Activated CD4-positive, alpha-beta memory T cell treated with anti-CD3 and anti-CD28 coated beads, Interleukin-2, amount 10 ng/mL, durations not matched to agents 7 days and 5 days (primary cell): ENCODE measurements around the gene NBR1. TPM values are rescaled to one million over a fixed set of nuclear protein-coding genes. Genes with fewer than 3 reads are reported as not detected.

Source experiments
- total RNA-seq, 2 experiments: library from RNA; stranded (reverse); gene quantifications; one replicate each; pipeline ENCODE4 v1.2.3, GENCODE V29; 2021

Gene NBR1
- total RNA-seq, 2 experiments from 2014 or later = 68.1 to 69.8 TPM

Other genes starting within 250 kb of the NBR1 start
- gene AARSD1, start 206.8 kb upstream of the NBR1 start, total RNA-seq = 10 to 100 TPM; 27.9 to 28.5 TPM
- gene PTGES3L, start 191.1 kb upstream of the NBR1 start, total RNA-seq = under 1 TPM; 0.40 to 0.65 TPM
- gene RUNDC1, start 190.6 kb upstream of the NBR1 start, total RNA-seq = 10 to 100 TPM; 17.1 to 17.3 TPM
- gene RPL27, start 172.8 kb upstream of the NBR1 start, total RNA-seq = 100 to 1,000 TPM; 880 to 892 TPM
- 100 to 1,000 TPM; 149 to 154 TPM for gene IFI35, start 164.4 kb upstream of the NBR1 start, total RNA-seq
- gene VAT1, start 148.8 kb upstream of the NBR1 start, total RNA-seq = 10 to 100 TPM; 15.0 to 16.6 TPM
- gene RND2, start 146.0 kb upstream of the NBR1 start, total RNA-seq = not detected
- 10 to 100 TPM; 62.5 to 66.5 TPM for gene BRCA1, start 45.9 kb upstream of the NBR1 start, total RNA-seq
- 10 to 100 TPM; 12.9 to 13.8 TPM for gene TMEM106A, start 40.7 kb downstream of the NBR1 start, total RNA-seq
- gene CCDC200, start 57.4 kb downstream of the NBR1 start, total RNA-seq = under 1 TPM in 1 of 2 experiments, not detected in 1; 0.53 TPM
- 1,000 to 10,000 TPM; 6,842 to 7,042 TPM for gene RNU2-1, start 62.8 kb downstream of the NBR1 start, total RNA-seq
- gene ARL4D, start 227.8 kb downstream of the NBR1 start, total RNA-seq = 1 to 10 TPM; 5.5 to 6.4 TPM